ENCODE measurements around the gene VOPP1.

VOPP1 gene

DNA sequence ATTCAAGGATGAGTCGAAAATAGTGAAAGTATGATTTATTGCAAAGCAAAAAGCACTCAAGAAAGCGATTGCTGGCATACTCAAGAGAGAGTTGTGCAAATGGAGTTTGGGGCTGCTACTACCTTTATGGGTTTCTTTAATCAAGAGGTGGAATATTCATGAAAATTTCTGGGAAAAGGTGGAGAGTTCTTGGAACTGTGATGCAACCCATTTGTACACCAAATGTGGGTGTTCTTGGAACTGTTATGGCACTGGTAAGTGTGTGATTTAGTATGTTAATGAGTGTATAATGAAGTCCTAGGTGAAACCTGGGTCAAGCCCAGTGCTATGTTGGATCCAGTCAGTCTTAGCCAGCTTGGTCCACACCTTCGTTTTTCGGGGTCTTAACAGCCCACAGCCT is 3.4 kb upstream of the VOPP1 start:
- DNase-seq, result no peak

DNA sequence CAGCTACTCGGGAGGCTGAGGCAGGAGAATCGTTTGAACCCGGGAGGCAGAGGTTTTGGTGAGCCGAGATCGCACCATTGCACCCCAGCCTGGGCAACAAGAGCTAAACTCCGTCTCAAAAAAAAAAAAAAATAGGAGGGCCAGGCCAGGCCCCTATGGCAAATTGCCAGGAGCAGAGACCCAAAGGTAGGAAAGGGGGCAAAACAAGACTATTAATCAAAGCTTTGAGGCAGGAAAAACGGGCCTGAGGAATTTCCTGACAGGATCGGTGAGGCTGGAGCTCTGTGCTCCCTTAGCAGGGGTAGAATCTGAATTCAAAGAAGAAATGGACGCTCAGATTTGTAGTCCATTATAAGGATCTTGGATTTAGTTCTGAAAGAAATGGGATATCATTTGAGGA is 2.8 kb upstream of the VOPP1 start:
- DNase-seq, result no peak

- peak; percentile 26 for DNase-seq
These were observed 1.9 kb upstream of the VOPP1 start for GRCh38 chr7:55574051-55574717.

DNA sequence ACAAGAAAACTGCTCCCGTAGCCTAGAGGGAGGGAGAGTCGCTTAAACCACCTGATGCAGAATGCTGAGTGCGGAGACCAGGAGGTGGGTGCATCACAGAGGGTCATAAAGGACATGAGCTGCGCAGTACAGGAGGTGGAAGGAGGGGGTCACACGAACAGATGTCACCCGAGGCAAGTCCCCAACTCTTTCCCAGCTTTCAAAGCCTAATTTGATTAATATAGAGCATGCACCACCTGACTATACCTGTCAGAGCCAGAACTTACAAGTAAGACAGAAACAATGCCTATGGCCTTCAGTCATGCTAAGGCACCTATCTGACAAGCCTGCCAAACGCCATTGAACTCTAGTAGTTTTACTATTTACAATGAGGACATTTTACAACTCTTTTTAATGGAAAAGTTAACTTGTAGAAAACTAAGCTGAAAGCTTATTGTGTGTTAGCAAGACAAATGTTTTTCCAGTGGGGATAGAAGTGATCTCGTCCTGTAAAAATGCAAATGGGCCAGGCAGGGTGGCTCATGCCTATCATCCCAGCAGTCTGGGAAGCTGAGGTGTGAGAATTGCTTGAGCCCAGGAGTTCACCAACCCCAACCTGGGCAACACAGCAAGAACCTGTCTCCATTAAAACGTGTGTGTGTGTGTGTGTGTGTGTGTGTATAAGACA is 1.1 kb upstream of the VOPP1 start:
- no peak for DNase-seq

GRCh38 chr7:55571511-55572377 is 558 bp downstream of the VOPP1 start:
- peak; percentile 63 for DNase-seq

DNA sequence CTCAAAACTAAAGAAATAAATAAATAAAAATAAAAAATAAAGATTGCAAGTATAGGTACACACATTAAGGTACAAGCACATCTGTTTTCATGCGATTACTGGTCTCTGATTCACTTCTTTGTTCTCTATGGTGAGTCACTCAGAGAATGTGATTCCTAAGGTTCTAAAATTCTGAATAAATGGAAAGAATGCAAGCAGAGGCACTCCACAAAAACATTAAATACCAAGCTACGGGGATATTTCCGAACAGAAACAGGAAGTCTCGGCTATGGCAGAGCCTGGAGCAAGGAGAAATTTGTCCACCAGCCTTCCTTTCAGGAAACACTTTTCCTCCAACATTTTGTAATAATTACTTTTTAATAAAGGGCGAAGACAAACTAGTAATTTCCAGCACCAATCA is 1.4 kb downstream of the VOPP1 start:
- DNase-seq, result no peak

DNA sequence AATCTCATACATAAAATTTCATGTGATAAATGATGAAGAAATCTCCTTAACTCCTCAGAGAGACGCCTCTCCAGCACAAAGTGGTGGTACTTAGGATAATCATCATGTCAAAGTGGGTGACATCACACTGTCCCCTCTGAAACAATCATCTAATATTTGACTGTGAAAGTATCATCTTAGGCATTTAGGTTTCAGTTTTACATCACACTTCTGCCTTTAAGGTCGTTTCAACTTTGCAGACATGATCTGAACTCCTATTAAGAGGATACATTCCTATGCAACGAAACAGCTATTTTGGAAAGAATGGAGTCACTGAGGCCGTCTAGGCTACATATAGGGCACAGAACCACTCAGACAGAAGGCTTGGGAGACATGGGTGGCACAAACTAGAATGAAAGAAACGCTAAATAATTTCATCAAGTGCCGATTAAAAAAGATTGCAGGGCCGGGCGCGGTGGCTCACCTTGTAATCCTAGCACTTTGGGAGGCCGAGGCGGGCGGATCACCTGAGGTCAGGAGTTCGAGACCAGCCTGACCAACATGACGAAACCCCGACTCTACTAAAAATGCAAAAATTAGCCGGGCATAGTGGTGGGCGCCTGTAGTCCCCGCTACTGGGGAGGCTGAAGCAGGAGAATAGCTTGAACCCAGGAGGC is 2.0 kb downstream of the VOPP1 start:
- DNase-seq, result no peak

DNA sequence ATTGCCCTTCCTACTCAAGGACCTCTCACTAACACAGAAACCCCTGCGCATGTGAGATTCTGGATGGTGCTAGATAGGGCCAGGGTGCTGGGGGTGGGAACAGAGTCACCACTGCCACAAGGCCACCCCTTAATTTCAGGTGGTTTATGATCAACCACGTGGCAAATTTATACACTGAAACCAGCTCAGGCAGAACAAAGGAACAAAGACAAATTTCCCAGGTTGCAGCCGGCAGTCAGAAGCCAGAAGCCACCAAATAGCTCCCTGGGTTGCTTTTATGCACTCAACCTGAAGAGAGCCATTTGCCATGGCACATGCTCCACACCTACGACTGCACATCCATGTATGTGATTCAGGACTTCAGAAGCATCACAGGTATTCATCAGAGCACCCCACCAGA is 2.5 kb downstream of the VOPP1 start:
- no peak for DNase-seq

DNA sequence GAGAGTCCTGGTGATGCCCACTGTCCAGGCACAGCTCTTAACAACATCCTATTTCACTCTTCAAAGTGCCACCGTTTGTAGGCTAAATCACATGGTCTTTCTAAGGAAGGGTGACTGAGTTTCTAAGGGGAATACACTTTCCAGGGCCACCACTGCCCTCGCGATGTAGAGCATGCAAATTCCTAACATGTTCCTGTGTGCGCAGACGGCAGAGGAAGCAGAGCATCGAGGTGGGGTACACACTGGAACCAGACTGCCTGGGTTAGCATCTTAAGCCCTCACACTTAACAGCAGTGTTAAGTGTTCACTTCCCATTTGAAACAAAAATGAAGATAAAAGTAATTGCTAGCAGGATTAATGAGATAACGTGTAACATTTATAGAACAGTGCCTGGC is 3.0 kb downstream of the VOPP1 start:
- DNase-seq, result no peak

- no peak for DNase-seq
These were observed 3.6 kb downstream of the VOPP1 start for GRCh38 chr7:55568613-55569268.

DNA sequence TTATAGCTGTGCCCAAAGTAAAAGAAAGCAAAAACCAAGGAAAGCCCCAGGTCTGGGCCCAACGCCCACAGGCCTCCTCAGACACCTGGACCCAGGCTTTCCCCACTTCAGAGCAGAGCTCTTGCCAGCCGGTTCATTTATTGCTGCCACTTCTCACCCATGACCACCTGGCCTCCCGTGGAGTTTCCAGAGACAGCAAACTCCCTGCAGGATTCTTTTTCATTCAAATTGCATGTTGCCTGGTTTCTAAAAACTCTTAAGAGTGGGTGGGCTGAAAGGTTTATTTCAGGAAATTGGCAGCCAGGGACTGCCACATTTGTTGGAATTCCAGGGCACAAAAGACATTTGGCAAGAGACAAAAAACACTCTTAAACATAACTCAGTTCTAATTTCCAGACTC is 4.7 kb downstream of the VOPP1 start:
- no peak for DNase-seq

DNA sequence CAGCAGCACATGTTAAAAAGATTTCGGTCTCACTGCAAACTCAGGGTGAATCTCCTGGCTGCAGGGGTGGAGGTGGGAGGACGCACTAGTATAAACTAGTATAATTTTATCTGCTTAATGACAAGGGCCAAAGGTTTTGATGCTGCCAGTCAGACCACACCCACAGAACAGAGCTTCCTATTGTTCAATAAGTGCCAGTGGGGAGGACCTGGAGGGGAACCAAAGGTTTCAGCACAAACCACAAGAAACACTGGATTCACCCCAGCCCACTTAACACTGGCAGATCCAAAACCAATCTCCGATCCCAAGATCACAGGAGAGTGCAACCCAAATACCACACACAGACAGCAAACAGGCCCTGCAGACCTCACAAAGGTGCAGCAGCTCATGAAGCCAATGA is 6.6 kb downstream of the VOPP1 start:
- no peak for DNase-seq

GRCh38 chr7:55563596-55564325 is 8.5 kb downstream of the VOPP1 start:
- no peak for DNase-seq

GRCh38 chr7:55561690-55562089 is 10.6 kb downstream of the VOPP1 start:
- no peak for DNase-seq

GRCh38 chr7:55558962-55559920 is 13.1 kb downstream of the VOPP1 start:
- DNase-seq, result no peak

- no peak for DNase-seq
These were observed 14.6 kb downstream of the VOPP1 start for GRCh38 chr7:55557666-55558188.

DNA sequence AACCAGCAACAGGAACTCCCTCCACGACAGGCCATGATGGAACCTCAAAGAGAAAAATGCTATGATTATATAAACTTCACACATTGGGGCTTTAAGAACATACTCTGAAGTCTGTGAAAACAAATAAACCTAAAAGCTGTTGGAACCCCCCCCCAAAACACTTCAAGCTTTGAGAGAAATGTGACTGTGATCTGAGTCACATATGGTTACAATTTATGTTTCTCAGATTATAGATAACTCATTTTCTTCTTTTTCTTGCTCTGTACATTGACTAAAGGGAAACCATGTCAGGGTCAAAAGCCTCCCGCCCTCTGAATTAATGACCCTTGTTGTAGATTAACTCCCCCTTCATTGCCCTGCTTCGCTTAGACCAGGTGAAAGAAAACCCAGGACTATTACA is 15.8 kb downstream of the VOPP1 start:
- DNase-seq, result no peak

GRCh38 chr7:55556031-55556430 is 16.3 kb downstream of the VOPP1 start:
- no peak for DNase-seq

- DNase-seq, result no peak
These were observed 17.1 kb downstream of the VOPP1 start for GRCh38 chr7:55555160-55555559.

GRCh38 chr7:55554038-55554437 is 18.3 kb downstream of the VOPP1 start:
- DNase-seq, result no peak

- no peak for DNase-seq
These were observed 19.3 kb downstream of the VOPP1 start for GRCh38 chr7:55553024-55553345.
